Measurements from ENCODE around the gene GJC3. TPM values are rescaled to one million over a fixed set of nuclear protein-coding genes. Genes with fewer than 3 reads are reported as not detected.

The GJC3 gene
- total and polyA plus RNA-seq, 2 of the 13 experiments (the other 11 are each of a cell fraction or from before 2014, with no cell fraction given): 0.75 to 1.4 TPM

DNA sequence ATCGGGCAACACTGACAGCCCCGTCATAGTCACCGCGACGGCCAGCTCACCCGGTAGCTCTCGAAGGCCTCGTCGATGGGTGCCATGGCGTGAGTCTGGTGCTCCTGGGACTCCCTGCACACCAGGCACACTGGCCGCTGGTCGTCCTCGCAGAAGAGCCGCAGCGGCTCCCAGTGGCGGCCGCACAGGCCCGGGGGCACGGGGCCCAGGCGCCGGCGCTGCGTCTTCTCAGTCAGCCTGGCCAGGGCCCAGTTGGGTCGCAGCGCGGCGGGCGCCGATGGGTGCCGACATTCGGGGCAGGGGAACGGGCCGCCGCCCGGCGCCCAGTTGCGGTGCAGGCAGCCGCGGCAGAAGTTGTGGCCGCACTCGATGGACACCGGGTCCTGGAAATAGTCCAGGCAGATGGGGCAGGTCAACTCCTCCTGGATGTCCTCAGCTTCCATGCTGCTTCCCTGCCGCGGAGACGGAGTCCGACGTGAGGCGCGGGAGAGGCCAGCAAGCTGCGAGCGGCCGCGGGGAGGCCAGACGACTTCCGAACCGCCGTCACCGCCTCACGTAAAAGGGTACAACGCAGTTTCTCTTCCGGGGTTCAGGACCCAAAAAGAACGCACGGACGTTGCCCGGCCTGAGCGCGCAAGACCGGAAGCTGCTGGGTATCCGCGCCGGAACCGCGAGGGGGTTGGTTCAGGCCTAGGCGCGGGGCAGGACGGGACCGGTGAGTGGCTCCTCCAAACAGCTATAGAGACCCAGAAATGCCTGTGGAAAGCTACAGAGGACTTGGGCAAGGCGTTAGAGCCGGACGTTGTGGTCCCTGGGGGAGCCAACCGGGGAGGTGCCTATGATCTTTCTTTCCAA lies 10.2 kb downstream of the GJC3 start, which contains the start of gene TRIM4 (continued):
- TF ChIP-seq TFDP2 (CRISPR knock-in tag; IDR thresholded peaks at IDR 0.05) (no peak; the same call in 1 of the 2 replicates), GPN1 (CRISPR knock-in tag; IDR thresholded peaks at IDR 0.05; ENCODE audit: borderline replicate concordance) (no peak), KLF9 (CRISPR knock-in tag; IDR thresholded peaks at IDR 0.05; ENCODE audit: low read depth) (0 out of 2 replicates have a peak, but pooled peaks have one; percentile 47), ESRRA (CRISPR knock-in tag; IDR thresholded peaks at IDR 0.05; ENCODE audit: low read depth) (peak; percentile 69), ZNF280B (CRISPR knock-in tag; IDR thresholded peaks at IDR 0.05; ENCODE audit: borderline replicate concordance) (peak; percentile 60; the same call in 1 of the 2 replicates), ZSCAN9 (CRISPR knock-in tag; IDR thresholded peaks at IDR 0.05; ENCODE audit: borderline replicate concordance) (no peak; the same call in 1 of the 2 replicates), ZNF20 (CRISPR knock-in tag; IDR thresholded peaks at IDR 0.05) (no peak), SCMH1 (CRISPR knock-in tag; IDR thresholded peaks at IDR 0.05; ENCODE audit: borderline replicate concordance) (no peak), ZNF354B (CRISPR knock-in tag; IDR thresholded peaks at IDR 0.05) (0 out of 2 replicates have a peak, but pooled peaks have one; percentile 9), ZNF605 (CRISPR knock-in tag; IDR thresholded peaks at IDR 0.05) (peak; percentile 90), MIXL1 (CRISPR knock-in tag; IDR thresholded peaks at IDR 0.05) (no peak), DR1 (CRISPR knock-in tag; IDR thresholded peaks at IDR 0.05) (peak; percentile 53), MTA1 (CRISPR knock-in tag; IDR thresholded peaks at IDR 0.05; ENCODE audit: borderline replicate concordance) (peak; percentile 67; the same call in 1 of the 2 replicates), POLR2AphosphoS2 (IDR thresholded peaks at IDR 0.05; ENCODE audit: low read depth, low read length) (no peak), ZMAT3 (CRISPR knock-in tag; conservative IDR thresholded peaks at IDR 0.05) (peak; percentile 81), FLYWCH1 (CRISPR knock-in tag; IDR thresholded peaks at IDR 0.05) (no peak), CBX1 (IDR thresholded peaks at IDR 0.05; ENCODE audit: low read depth) (peak; percentile 86), NONO (IDR thresholded peaks at IDR 0.05) (no peak), NONO (CRISPR knock-in tag; conservative IDR thresholded peaks at IDR 0.05) (peak; percentile 91), PBX3 (CRISPR knock-in tag; IDR thresholded peaks at IDR 0.05; ENCODE audit: borderline replicate concordance) (no peak)
- TF ChIP-seq, protein P1, sequence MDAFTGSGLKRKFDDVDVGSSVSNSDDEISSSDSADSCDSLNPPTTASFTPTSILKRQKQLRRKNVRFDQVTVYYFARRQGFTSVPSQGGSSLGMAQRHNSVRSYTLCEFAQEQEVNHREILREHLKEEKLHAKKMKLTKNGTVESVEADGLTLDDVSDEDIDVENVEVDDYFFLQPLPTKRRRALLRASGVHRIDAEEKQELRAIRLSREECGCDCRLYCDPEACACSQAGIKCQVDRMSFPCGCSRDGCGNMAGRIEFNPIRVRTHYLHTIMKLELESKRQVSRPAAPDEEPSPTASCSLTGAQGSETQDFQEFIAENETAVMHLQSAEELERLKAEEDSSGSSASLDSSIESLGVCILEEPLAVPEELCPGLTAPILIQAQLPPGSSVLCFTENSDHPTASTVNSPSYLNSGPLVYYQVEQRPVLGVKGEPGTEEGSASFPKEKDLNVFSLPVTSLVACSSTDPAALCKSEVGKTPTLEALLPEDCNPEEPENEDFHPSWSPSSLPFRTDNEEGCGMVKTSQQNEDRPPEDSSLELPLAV (CRISPR knock-in tag; conservative IDR thresholded peaks at IDR 0.05; ENCODE audit: low read depth): no peak
- TF ChIP-seq, protein P2, sequence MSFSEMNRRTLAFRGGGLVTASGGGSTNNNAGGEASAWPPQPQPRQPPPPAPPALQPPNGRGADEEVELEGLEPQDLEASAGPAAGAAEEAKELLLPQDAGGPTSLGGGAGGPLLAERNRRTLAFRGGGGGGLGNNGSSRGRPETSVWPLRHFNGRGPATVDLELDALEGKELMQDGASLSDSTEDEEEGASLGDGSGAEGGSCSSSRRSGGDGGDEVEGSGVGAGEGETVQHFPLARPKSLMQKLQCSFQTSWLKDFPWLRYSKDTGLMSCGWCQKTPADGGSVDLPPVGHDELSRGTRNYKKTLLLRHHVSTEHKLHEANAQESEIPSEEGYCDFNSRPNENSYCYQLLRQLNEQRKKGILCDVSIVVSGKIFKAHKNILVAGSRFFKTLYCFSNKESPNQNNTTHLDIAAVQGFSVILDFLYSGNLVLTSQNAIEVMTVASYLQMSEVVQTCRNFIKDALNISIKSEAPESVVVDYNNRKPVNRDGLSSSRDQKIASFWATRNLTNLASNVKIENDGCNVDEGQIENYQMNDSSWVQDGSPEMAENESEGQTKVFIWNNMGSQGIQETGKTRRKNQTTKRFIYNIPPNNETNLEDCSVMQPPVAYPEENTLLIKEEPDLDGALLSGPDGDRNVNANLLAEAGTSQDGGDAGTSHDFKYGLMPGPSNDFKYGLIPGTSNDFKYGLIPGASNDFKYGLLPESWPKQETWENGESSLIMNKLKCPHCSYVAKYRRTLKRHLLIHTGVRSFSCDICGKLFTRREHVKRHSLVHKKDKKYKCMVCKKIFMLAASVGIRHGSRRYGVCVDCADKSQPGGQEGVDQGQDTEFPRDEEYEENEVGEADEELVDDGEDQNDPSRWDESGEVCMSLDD (CRISPR knock-in tag; IDR thresholded peaks at IDR 0.05; ENCODE audit: borderline replicate concordance): 0 out of 2 replicates have a peak, but pooled peaks have one; percentile 72

Data from HepG2 (cell line).